NAMALWA (cell line): ENCODE results near the gene BRICD5.

Experiments
- DNase-seq: peaks from one replicate; pipeline ENCODE4 v3.0.0-alpha.2; 2015; ENCODE audit warnings: low spot score

Gene BRICD5

DNA sequence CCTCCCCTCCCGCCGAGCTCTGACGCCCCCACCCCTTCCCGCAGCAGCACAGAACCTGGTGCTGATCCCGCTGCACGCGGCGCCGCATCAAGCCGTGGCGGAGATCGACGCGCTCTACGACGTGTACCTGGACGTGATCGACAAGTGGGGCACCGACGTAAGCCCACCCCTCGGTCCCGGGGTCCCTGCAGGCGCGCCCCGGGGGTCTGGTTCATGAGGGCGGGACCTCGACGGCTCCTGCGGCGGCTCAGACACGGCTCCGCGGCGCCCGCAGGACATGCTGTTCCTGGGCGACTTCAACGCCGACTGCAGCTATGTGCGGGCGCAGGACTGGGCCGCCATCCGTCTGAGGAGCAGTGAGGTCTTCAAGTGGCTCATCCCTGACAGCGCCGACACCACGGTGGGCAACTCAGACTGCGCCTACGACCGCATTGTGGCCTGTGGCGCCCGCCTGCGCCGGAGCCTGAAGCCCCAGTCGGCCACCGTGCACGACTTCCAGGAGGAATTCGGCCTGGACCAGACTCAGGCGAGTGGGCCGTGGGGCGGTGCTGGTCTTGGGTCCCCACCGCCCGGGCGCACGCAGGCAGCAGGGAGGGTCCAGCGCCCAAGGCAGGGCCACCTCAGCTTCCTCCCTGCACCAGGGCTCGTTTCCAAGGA lies 27.0 kb upstream of the BRICD5 start:
- no peak for DNase-seq

DNA sequence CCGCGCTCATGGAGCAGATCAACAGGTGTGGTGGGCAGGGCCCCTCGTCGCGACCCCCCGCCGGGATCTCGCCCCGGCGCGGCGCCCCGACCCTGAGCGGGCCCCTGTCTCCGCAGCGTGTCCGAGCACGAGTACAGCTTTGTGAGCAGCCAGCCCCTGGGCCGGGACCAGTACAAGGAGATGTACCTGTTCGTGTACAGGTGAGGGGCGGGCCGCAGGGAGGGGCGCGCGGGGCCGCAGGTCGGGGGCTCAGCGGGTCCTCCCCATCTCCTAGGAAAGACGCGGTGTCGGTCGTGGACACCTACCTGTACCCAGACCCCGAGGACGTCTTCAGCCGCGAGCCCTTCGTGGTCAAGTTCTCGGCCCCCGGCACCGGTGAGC lies 26.4 kb upstream of the BRICD5 start:
- DNase-seq: no peak

GRCh38 chr16:2236337-2237101 lies 25.9 kb upstream of the BRICD5 start, which contains the start of gene DNASE1L2:
Gene DNASE1L2, plus strand, starts transcription at chr16:2236444. Its CDS starts 373 bp downstream, at chr16:2236817.
- DNase-seq: no peak

GRCh38 chr16:2235695-2236336 lies 25.2 kb upstream of the BRICD5 start:
- no peak for DNase-seq

GRCh38 chr16:2235234-2235651 lies 24.6 kb upstream of the BRICD5 start:
- no peak for DNase-seq

GRCh38 chr16:2234813-2235170 lies 24.1 kb upstream of the BRICD5 start:
- DNase-seq: no peak

GRCh38 chr16:2233872-2234812 lies 23.5 kb upstream of the BRICD5 start:
- peak; percentile 73 for DNase-seq

DNA sequence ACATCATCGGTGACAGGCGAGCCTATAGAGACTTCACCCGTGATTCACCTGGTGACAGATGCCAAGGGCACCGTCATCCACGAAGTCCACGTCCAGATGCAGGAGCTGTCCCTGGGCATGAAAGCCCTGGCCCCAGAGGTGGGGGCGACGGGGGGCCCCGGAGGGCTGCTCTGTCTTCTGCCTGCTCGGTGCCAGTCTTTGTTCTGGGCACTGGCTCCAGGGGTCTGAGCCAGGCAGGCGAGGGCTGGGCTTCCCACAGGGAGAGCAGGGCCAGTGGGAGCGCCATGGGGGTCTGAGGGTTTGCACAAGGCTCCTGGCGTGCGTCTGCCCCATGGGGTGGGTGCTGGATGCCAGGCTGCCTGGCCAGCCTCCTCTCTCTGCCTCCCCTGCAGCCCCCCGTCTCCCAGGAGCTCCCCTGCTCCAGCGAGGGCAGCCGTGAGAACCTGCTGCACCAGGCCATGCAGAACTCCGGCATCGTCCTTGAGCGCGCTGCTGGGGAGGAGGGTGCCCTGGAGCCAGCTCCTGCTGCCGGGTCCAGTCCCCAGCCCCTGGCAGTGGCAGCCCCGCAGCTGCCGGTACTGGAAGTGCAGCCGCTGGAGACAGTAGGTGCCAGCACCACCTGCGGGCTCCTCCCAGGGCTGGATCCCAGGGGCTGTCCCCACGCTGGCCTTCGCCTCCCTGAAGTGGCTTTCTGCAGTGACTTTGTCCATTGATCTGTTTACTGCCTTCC lies 22.5 kb upstream of the BRICD5 start:
- DNase-seq: no peak

GRCh38 chr16:2232094-2232990 lies 21.7 kb upstream of the BRICD5 start:
- DNase-seq: no peak

- no peak for DNase-seq
Observed at GRCh38 chr16:2231016-2231931, 20.6 kb upstream of the BRICD5 start.

DNA sequence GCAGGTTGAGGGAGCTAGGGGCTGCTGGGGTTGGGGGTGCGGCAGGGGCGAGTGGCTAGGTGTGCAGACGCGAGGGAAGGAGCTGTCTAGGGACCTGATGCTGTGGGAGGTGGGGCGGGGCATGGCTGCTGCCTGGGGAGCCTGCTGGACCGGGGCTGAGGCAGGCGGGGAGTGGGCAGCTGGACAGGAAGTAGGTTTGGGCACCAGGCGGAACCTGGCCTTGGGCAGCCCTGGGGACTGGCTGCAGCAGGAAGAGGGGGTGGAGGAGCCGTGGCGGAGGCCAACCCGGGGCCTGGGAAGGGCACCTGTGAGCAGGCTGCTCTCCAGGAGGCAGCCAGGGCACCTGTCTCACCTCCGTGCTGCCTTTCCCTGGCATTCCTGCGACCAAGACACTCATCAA lies 19.7 kb upstream of the BRICD5 start:
- no peak for DNase-seq

DNA sequence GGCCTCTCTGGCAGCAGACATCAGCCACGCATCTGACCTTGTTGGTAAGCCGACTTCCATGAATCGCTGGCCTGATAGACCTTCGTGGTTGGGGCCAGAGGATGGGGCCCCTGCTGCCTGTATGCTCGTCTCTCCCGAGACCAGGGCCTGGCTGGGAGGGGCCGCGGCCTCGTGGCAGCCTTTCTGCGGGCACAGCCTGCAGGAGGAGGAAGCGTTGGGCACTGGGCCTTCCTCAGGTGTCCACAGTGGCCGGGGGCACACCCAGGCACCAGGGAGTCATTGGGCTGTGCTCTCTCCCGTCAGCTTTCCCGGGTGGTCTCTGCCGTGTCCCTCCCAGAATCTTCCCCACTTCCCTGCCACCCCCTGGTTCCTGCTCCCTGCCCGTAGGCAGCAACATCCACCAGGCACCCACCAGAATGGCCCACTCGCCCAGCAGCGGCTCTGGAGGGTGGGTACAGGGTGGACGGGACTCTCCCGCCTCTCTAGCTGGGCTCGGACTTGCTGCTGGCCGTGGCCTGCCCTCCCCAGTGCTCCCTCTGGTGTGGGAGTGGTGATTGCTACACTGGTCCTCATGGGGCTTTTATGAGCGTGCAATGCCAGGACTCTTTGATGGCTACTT lies 19.1 kb upstream of the BRICD5 start:
- DNase-seq: no peak

DNA sequence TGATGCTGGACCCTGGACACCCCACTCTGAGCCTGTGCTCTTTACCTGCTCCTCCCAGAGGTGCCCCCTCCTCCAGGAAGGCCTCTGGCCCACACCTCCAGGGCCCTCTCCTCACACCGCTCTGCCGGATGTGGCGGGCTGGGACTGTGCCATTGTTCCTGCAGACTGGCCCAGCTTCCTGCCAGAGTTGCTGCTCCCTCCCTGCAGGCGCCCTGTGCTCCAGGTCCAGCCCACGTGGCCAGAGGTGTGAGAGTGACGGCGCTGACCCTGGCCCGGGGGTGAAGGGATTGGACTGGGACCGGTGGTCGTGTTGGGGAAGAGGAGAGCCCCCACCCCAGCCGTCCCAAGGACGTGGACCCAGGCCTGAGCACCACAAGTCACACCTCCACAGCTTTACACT lies 18.4 kb upstream of the BRICD5 start:
- DNase-seq: no peak

DNA sequence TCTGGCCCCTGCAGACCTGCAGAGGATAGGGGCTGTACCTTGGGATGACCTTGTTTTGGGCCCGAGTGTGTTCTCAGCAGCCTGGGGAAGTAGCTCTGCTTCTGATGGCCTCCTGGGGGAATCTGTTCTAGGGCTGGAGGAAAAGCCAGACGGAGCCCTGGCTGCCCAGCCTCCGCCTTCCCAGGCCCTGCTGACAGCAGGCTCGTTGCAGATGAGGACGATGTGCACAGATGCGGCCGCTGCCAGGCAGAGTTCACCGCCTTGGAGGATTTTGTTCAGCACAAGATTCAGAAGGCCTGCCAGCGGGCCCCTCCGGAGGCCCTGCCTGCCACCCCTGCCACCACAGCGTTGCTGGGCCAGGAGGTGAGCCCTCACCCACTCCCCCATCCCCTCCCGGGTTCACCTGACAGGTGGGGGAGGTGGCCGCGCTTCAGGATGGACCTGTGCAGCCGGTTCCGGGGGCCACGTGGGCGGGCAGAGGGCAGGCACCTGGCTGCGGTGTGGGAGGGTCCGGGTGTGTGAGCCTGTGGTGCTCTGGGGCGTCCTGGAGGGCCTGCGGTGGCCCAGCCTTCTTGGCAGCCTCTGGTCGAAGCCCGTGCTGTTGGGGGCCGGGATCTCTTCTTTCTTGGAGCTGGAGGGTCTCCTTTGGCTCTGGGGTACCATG lies 17.6 kb upstream of the BRICD5 start:
- DNase-seq: no peak

GRCh38 chr16:2226918-2227317 lies 16.3 kb upstream of the BRICD5 start:
- DNase-seq: no peak

- no peak for DNase-seq
Observed at GRCh38 chr16:2226245-2226793, 15.7 kb upstream of the BRICD5 start.

GRCh38 chr16:2223942-2224486 lies 13.4 kb upstream of the BRICD5 start:
- peak; percentile 66 for DNase-seq
